Activated naive CD8-positive, alpha-beta T cell (primary cell): Measurements from ENCODE around the gene LCE3D.
"Not testable (repeated sequence)": the region's sequence is repeated elsewhere in the genome, so short reads cannot be mapped to it uniquely, and the experiment has no call there.

Source experiments
- H3K27ac Mint-ChIP-seq: one replicate; pipeline ENCODE4 v1.8.0; 2021; ENCODE audit warnings: mixed read lengths
- H3K27me3 Mint-ChIP-seq: one replicate; pipeline ENCODE4 v1.8.0; 2021; ENCODE audit warnings: mixed read lengths
- H3K36me3 Mint-ChIP-seq: one replicate; pipeline ENCODE4 v1.8.0; 2021; ENCODE audit warnings: mixed read lengths
- H3K4me1 Mint-ChIP-seq: one replicate; pipeline ENCODE4 v1.8.0; 2021; ENCODE audit warnings: low read depth, mixed read lengths
- H3K4me3 Mint-ChIP-seq: one replicate; pipeline ENCODE4 v1.8.0; 2021; ENCODE audit warnings: mild to moderate bottlenecking, mixed read lengths
- H3K9me3 Mint-ChIP-seq: one replicate; pipeline ENCODE4 v1.8.0; 2021; ENCODE audit warnings: low read depth, mixed read lengths

LCE3D gene, protein sequence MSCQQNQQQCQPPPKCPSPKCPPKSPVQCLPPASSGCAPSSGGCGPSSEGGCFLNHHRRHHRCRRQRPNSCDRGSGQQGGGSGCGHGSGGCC

DNA sequence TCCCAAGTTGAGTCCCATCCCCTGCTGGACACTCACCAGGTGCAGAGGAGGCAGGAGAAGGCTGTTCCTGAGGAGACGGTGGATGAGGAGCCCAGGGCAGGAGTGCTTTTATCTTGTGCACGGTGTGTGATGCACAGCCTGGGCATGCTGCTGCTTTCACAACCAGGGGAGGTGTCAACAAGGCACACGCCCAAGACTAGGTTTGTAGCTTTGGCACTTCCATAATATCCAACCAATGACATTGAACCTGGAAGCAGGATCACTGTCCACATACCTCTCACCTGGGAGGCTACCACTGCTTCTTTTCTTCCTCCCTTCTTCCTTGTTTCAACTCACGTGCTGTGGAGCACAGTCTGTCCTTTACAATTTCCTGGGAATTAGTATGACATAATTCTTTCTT, at the start of gene LCE3D:
LCE3D (minus strand) TSS at position 84 of the 400 bp plus-strand sequence. CDS start 580 bp downstream, outside the sequence.
- H3K4me3 Mint-ChIP-seq = no peak within 1 kb of the TSS
- no peaks in the 10 kb centered on the region for H3K9me3 Mint-ChIP-seq
- peaks cover 11% of the 10 kb centered on the region for H3K27me3 Mint-ChIP-seq
- no peaks in the 10 kb centered on the region for H3K4me1 Mint-ChIP-seq
- no peak within 1 kb of the TSS for H3K27ac Mint-ChIP-seq
- H3K36me3 Mint-ChIP-seq = no peaks in the 10 kb centered on the region

DNA sequence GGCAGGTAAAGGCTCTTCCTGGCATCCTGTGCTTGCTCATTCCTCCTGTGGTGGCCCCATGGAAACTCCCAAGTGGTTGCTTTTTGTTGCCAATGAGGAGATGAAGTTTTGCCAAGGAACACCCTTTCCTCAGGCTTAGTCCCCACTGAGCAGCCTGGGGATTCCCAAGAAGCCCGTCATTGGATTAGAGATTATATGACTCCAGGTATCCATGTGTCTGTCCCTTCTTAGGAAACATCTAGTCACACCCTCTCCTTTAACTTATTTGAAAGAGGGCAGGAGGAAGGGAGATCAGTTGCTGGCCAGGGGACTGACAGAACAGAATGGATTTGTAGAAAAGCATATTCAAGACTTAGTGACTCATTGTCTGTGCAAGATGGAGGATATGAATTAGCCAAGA, 46.4 kb upstream of the LCE3D start:
- Mint-ChIP-seq H3K27me3 (peaks cover 25% of the 10 kb centered on the region), H3K4me1 (no peaks in the 10 kb centered on the region), H3K4me3 (no peak overlapping the region), H3K9me3 (no peaks in the 10 kb centered on the region), H3K27ac (no peak overlapping the region), H3K36me3 (no peaks in the 10 kb centered on the region)

DNA sequence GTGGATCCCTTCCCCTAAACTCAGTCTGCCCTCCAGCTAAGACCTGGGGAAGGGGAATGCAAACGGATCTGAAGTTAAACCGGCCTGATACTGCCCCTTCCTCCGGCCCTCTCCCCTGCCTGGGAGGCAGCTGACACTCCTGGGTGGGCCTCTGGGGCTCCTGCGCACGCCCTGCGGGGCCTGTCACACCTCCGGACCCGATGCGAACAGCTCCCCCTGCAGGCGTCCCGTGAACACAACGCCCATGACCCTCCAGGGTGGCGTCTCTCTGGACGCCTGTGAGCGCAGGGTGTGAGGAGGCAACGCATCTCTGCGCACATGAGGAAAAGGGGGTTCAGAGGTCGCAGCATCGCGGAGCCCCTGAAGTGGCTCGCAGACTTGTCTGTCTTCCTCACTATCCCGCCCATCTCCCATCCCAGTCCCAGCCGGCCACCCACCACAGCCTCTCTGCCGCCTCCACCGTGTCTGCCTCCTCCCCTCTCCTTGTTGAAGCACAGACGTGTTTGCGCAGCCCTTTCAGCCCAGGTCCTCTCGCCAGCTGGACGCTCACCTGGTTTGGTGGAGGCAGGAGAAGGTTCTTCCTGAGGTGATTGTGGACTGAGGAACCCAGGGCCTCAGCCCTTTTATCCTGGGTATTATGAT, 43.0 kb upstream of the LCE3D start:
- peaks cover 20% of the 10 kb centered on the region for H3K27me3 Mint-ChIP-seq
- no peaks in the 10 kb centered on the region for H3K36me3 Mint-ChIP-seq
- peaks cover 10% of the 10 kb centered on the region for H3K9me3 Mint-ChIP-seq
- H3K4me3 Mint-ChIP-seq = no peak overlapping the region
- H3K27ac Mint-ChIP-seq = no peak overlapping the region
- H3K4me1 Mint-ChIP-seq = no peaks in the 10 kb centered on the region

DNA sequence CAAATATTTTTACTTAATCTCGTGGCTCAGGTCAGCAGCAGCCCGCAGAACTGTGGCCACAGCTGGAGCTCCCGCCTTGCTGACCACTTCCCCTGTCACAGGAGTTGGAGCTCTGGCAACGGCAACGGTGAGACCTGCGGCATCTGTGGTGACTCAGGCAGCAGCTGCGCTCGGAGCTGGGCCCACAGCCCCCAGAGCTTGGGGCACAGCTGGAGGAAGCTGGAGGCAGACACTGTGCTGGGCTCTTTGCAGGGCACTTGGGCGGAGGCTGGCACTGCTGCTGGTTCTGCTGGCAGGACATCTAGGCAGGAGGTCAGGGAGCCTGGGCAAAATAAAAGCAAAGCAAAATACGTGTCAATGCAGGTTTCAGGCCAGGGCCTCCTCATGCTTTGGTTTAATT, 42.5 kb upstream of the LCE3D start, which contains the start of gene LCE3A:
LCE3A (minus strand) TSS at position 301 of the 400 bp plus-strand sequence; CDS start at position 301, 0 bp downstream.
- peaks cover 10% of the 10 kb centered on the region for H3K9me3 Mint-ChIP-seq
- H3K27me3 Mint-ChIP-seq = peaks cover 20% of the 10 kb centered on the region

DNA sequence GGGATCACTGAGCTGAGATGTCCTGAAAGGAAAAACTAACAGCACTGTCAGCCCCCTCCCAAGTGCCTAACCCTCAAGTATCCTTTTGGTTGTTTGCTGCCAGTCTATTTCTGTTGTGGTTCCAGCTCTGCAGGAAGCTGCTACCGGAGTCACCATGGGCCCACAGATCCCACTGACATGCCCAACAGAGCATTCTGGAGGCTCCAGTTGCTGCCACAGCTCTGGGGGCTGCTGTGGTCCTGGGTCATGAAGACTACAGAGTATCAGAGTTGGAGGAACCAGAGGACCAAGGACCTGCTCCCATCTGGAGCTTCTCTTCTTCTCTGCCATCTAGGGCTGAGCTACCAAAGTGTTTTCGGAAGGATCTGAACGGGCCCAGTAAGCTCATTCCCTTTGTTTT, 41.7 kb upstream of the LCE3D start:
- Mint-ChIP-seq H3K27me3 (peaks cover 14% of the 10 kb centered on the region), H3K4me1 (no peaks in the 10 kb centered on the region), H3K9me3 (peaks cover 10% of the 10 kb centered on the region), H3K36me3 (no peaks in the 10 kb centered on the region), H3K27ac (no peak overlapping the region), H3K4me3 (no peak overlapping the region)

More for the DNA sequence above, 42.5 kb upstream of the LCE3D start, which contains the start of gene LCE3A:
- Mint-ChIP-seq H3K4me1 (no peaks in the 10 kb centered on the region), H3K4me3 (no peak within 1 kb of the TSS), H3K27ac (no peak within 1 kb of the TSS), H3K36me3 (no peaks in the 10 kb centered on the region)

DNA sequence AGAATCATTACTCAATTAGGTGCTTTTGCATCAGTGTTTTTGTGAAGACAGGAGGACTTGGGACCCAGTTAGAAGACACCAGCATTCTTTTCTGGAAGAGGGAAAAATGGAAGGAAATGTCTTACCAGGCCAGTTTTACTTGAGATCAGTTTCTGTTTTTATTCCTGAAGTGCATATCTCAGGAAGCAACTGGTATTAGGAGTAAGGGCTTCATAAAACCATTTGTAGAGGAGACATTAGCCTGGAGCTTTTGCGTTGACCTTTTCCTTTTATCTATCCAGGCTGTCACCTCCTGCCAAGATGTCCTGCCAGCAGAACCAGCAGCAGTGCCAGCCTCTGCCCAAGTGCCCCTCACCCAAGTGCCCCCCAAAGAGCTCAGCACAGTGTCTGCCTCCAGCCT, 33.2 kb upstream of the LCE3D start, which contains the start of gene LCE3B:
LCE3B (plus strand) TSS at position 301 of the 400 bp plus-strand sequence; CDS start at position 301, 0 bp downstream.
- H3K27ac Mint-ChIP-seq = no peak within 1 kb of the TSS
- no peaks in the 10 kb centered on the region for H3K36me3 Mint-ChIP-seq
- peaks cover 11% of the 10 kb centered on the region for H3K27me3 Mint-ChIP-seq
- H3K4me3 Mint-ChIP-seq = no peak within 1 kb of the TSS
- H3K9me3 Mint-ChIP-seq = peaks cover 3% of the 10 kb centered on the region
- H3K4me1 Mint-ChIP-seq = no peaks in the 10 kb centered on the region

DNA sequence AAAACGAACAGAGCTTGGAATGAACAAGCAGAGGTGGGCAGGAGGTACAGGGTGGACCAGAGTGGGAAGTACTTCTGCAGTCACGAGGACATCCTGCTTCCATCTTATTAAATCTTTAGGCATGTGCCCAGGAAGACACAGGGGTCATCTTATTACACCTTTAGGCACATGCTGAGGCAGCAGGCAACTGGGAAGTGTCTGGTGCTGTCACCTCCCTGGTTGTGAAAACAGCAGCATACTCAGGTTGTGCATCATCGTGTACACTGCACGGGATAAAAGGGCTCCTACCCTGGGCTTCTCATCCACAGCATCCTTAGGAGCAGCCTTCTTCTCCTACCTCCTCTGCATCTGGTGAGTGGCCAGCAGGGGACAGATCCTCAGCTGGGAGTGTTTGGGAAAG, 19.6 kb upstream of the LCE3D start, which contains the start of gene LCE3C:
LCE3C (plus strand) TSS at position 301 of the 400 bp plus-strand sequence. CDS start 498 bp downstream, outside the sequence.
- Mint-ChIP-seq H3K4me3 (no peak within 1 kb of the TSS), H3K4me1 (no peaks in the 10 kb centered on the region), H3K9me3 (no peaks in the 10 kb centered on the region), H3K36me3 (no peaks in the 10 kb centered on the region), H3K27me3 (peaks cover 6% of the 10 kb centered on the region), H3K27ac (no peak within 1 kb of the TSS)

DNA sequence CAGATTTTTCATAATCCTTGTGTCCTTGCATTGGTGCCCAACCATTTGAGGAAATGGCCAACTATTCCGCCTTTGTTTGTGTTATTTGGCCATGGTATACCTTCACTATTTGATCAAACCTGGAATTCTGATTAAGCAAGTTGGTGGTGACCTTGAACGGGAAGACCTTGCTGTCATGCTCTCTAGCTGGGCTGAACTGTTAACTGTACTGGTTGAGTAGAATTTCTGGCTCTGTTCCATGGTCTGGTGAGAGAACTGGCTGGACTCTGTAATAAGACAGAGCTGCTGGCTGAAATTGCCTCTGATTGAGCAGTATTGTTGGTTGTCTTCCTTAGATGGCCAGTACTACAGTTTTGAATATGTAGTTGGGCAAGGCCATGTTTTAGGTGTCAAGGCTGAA, 16.7 kb upstream of the LCE3D start:
- Mint-ChIP-seq H3K27ac (no peak overlapping the region), H3K9me3 (no peaks in the 10 kb centered on the region), H3K36me3 (no peaks in the 10 kb centered on the region), H3K27me3 (peaks cover 6% of the 10 kb centered on the region), H3K4me3 (no peak overlapping the region), H3K4me1 (no peaks in the 10 kb centered on the region)

DNA sequence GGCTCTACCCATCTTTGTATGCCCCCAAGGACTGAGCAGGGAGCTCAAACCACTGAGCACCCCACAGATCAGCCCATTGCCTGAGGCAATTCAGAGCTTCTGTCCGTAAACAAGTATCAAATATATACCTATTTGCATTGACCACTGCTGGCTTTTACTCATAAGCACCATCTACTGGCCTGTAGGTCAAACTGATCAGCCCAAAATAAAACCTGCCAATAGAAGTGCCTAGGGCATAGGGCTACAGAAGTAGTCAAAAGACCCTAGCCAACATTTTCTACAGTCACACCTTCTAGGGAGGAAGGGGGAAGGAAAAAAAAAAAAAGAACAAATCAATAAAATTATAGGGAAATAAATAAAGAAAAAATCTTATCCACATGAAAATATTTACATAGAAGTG, 5.3 kb upstream of the LCE3D start:
- Mint-ChIP-seq H3K27me3 (peaks cover 3% of the 10 kb centered on the region), H3K4me3 (no peak overlapping the region), H3K4me1 (no peaks in the 10 kb centered on the region), H3K27ac (no peak overlapping the region), H3K36me3 (no peaks in the 10 kb centered on the region), H3K9me3 (peaks cover 4% of the 10 kb centered on the region)

DNA sequence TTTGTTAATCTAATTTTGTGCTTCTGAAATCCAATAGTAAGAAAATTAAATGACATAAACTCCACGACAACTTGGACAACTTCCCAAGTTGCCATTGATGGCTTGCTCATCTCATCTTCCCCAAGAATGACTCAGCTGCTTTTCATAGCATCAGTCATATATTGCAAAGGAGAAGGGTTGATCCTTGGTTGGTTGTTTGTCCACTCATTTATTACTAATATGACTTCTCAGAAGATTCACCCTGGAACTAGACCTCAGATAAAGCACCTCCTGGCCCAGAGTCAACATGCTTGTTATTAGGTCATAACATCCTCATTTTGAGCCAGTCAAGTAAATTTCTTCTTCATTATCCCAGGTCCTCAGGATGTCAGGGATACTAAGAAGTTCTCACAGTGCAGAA, 2.3 kb upstream of the LCE3D start:
- Mint-ChIP-seq H3K4me1 (no peaks in the 10 kb centered on the region), H3K27ac (no peak overlapping the region), H3K36me3 (no peaks in the 10 kb centered on the region), H3K4me3 (no peak overlapping the region), H3K27me3 (peaks cover 9% of the 10 kb centered on the region), H3K9me3 (peaks cover 4% of the 10 kb centered on the region)

DNA sequence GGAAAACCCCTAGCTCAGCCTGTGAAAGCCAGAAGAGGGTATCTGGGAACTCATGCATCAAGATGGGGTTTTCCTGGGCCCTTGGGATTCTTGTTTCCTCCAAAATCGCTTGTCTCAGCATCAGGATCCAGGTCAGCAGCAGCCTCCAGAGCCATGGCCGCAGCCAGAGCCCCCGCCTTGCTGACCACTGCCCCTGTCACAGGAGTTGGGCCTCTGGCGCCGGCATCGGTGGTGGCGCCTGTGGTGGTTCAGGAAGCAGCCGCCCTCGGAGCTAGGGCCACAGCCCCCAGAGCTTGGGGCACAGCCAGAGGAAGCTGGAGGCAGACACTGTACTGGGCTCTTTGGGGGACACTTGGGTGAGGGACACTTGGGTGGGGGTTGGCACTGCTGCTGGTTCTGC, 790 bp downstream of the LCE3D start:
- H3K4me3 Mint-ChIP-seq, H3K36me3 Mint-ChIP-seq, H3K27ac Mint-ChIP-seq, H3K9me3 Mint-ChIP-seq, H3K4me1 Mint-ChIP-seq: not testable (repeated sequence)
- H3K27me3 Mint-ChIP-seq = peaks cover 16% of the 10 kb centered on the region

DNA sequence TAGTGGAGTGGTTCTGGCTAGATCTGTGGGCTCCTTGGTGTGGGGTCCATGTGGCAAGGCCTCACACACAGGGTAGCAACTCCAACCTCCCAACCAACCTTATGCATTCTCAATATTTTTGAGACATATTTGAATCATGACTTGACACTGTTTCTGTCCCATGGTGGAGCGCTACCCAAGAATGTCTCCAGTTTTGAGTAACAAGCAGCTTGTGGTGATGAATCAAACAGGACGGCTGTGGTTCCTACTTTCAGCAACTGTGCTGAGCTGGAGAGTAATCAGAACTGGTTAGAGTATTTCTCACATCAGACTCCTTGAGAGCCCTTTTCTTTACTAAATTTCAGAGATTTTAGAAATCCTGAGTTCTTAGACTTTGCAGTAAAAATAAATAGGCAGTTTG, 3.1 kb downstream of the LCE3D start:
- no peak overlapping the region for H3K4me3 Mint-ChIP-seq
- H3K4me1 Mint-ChIP-seq = no peaks in the 10 kb centered on the region
- peaks cover 29% of the 10 kb centered on the region for H3K27me3 Mint-ChIP-seq
- H3K9me3 Mint-ChIP-seq = no peaks in the 10 kb centered on the region
- H3K36me3 Mint-ChIP-seq = no peaks in the 10 kb centered on the region
- no peak overlapping the region for H3K27ac Mint-ChIP-seq

DNA sequence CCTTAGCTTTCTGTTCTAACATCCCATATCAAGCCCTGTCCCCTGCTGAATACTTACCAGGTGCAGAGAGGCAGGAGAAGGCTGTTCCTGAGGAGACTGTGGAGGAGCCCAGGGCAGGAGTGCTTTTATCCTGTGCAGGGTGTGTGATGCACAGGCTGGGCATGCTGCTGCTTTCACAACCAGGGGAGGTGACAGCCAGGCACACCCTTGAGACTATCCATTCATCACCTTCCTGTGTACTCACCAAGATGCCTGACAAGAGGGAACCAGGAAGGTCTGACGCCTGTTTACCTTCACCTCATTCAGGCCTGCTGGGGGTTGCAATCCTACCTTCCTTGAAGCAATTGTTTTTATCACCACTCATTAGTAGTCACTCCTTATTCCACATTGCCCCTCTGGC, 13.6 kb downstream of the LCE3D start, which contains the start of gene LCE3E:
LCE3E (minus strand) TSS at position 100 of the 400 bp plus-strand sequence. CDS start 572 bp downstream, outside the sequence.
- no peak within 1 kb of the TSS for H3K27ac Mint-ChIP-seq
- no peaks in the 10 kb centered on the region for H3K4me1 Mint-ChIP-seq
- H3K36me3 Mint-ChIP-seq = no peaks in the 10 kb centered on the region
- H3K27me3 Mint-ChIP-seq = peaks cover 8% of the 10 kb centered on the region
- H3K4me3 Mint-ChIP-seq = no peak within 1 kb of the TSS
- peaks cover 8% of the 10 kb centered on the region for H3K9me3 Mint-ChIP-seq

DNA sequence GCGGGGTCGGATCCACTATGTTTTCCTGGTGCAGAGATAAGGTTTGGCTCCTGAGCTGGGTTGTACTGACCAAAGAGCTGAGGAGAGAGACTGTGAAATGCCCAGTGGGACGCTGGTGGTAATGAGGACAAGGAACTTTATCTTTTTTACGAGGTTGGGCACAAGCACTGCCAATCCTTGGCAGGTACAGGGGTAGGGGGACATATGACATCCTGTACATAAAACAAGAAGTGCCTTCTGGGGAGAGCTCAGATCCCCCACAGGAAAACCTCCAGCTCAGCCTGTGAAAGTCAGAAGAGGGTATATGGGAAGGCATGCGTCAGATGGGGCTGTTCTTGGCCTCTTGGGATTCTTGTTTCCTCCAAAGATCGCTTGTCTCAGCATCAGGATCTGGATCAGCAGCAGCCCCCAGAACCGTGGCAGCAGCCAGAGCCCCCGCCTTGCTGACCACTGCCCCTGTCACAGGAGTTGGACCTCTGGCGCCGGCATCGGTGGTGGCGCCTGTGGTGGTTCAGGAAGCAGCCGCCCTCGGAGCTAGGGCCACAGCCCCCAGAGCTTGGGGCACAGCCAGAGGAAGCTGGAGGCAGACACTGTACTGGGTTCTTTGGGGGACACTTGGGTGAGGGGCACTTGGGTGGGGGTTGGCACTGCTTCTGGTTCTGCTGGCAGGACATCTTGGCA, 14.6 kb downstream of the LCE3D start:
- Mint-ChIP-seq H3K4me3 (no peak overlapping the region), H3K27me3 (peaks cover 3% of the 10 kb centered on the region), H3K36me3 (no peaks in the 10 kb centered on the region), H3K4me1 (no peaks in the 10 kb centered on the region), H3K9me3 (peaks cover 5% of the 10 kb centered on the region), H3K27ac (no peak overlapping the region)

DNA sequence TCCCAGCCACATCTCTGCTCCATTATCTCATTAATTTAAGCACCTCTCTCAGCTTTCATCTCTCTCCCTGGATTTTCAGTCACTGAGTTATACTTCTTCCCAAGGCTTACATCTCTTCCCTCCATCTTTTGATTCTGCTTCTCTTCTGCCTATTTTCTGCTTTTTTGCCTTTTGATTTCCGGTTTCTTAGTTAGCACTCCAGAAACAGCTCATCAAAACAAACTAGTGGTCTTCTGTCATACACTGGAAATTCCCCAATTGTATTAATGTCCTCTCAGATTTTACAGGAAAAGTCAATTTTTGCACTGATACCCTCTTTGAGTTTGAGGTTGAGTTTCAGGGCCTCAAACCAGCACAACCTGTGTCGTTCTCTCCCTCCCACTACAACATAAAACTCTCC, 15.2 kb downstream of the LCE3D start:
- Mint-ChIP-seq H3K36me3 (no peaks in the 10 kb centered on the region), H3K4me3 (no peak overlapping the region), H3K27me3 (peaks cover 3% of the 10 kb centered on the region), H3K9me3 (peaks cover 4% of the 10 kb centered on the region), H3K4me1 (no peaks in the 10 kb centered on the region), H3K27ac (no peak overlapping the region)
